Skeletal muscle satellite cell (primary cell): ENCODE results near the gene RHBDF2.

Source experiments
- H3K27me3 ChIP-seq: 2 replicates; pipeline ENCODE4 v1.7.0; 2013; ENCODE audit warnings: low read length; ENCODE audit not compliant: control insufficient read depth, insufficient read depth
- H3K36me3 ChIP-seq: 2 replicates; pipeline ENCODE4 v1.7.0; 2013; ENCODE audit warnings: mild to moderate bottlenecking, control low read depth, low read length; ENCODE audit not compliant: insufficient read depth
- H3K4me1 ChIP-seq: 2 replicates; pipeline ENCODE4 v1.7.0; 2013; ENCODE audit warnings: low read length; ENCODE audit not compliant: control insufficient read depth, insufficient read depth
- H3K4me2 ChIP-seq: 2 replicates; pipeline ENCODE4 v1.7.0; 2013; ENCODE audit warnings: mild to moderate bottlenecking, low read length
- H3K4me3 ChIP-seq: 2 replicates; pipeline ENCODE4 v1.7.0; 2013; ENCODE audit warnings: low read length
- H3K9ac ChIP-seq: 2 replicates; pipeline ENCODE4 v1.7.0; 2013; ENCODE audit warnings: mild to moderate bottlenecking, low read depth, low read length, moderate library complexity
- H3K9me3 ChIP-seq: replicated peaks from 2 replicates; pipeline ENCODE4 v1.7.0; 2013; ENCODE audit warnings: mild to moderate bottlenecking, control low read depth, low read length

The RHBDF2 gene

DNA sequence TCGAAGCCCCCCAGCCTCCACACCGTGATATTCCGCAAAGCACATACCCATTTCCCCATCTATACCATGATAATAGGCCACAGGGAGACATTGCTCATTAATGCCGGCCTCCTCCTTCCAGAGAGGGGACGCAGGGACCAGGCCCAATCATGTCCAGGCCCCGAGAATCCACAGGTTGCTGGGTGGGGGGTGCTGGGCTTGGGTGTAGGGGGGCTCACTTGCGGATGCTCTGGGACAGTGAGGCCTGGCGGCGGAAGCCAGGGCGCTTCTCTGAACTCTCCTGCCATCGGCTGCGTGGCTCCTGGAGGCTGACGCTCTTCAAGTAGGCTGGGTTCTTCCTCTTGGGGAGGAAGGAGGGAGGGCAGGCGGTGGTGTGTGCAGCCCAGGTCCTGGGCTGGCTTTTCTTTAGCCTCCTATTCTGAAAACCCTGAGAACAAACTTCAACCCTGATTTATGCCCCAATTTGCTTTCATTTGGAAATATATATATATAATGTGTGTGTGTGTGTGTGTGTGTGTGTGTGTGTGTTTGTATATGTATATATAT, 21.6 kb downstream of the RHBDF2 start:
- H3K9ac ChIP-seq = no peak overlapping the region

GRCh38 chr17:76478730-76479514, 22.3 kb downstream of the RHBDF2 start:
- Histone ChIP-seq H3K4me2 (no peak overlapping the region), H3K9ac (no peak overlapping the region), H3K27me3 (no peaks in the 10 kb centered on the region), H3K4me1 (no peaks in the 10 kb centered on the region), H3K4me3 (no peak overlapping the region), H3K9me3 (no peaks in the 10 kb centered on the region), H3K36me3 (no peaks in the 10 kb centered on the region)

More for the DNA sequence above, 21.6 kb downstream of the RHBDF2 start:
- peaks cover 3% of the 10 kb centered on the region for H3K4me1 ChIP-seq
- H3K4me2 ChIP-seq = no peak overlapping the region
- no peaks in the 10 kb centered on the region for H3K9me3 ChIP-seq
- H3K36me3 ChIP-seq = no peaks in the 10 kb centered on the region
- H3K4me3 ChIP-seq = no peak overlapping the region
- H3K27me3 ChIP-seq = no peaks in the 10 kb centered on the region

DNA sequence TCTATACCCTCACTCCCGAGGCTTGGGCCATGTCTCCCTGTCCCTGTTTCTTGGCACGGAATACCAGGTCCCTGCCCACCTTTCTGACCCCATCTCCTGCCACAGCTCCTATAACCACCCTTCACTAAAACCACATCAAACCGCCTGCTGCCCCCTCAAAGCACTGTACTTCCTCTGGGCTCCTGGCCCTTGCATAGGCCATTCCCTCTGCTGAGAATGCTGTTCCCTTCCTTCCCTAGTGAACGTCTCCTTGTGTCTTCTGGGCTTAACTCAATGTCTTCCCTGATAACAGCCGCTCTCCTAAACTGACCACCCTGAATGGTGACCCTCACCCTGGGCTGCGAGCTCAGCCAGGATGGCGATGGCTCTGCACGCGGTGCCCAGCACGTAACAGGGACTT, 23.1 kb downstream of the RHBDF2 start:
- Histone ChIP-seq H3K9ac (no peak overlapping the region), H3K4me1 (no peaks in the 10 kb centered on the region), H3K4me2 (no peak overlapping the region), H3K27me3 (no peaks in the 10 kb centered on the region), H3K36me3 (peaks cover 3% of the 10 kb centered on the region), H3K9me3 (no peaks in the 10 kb centered on the region), H3K4me3 (no peak overlapping the region)

DNA sequence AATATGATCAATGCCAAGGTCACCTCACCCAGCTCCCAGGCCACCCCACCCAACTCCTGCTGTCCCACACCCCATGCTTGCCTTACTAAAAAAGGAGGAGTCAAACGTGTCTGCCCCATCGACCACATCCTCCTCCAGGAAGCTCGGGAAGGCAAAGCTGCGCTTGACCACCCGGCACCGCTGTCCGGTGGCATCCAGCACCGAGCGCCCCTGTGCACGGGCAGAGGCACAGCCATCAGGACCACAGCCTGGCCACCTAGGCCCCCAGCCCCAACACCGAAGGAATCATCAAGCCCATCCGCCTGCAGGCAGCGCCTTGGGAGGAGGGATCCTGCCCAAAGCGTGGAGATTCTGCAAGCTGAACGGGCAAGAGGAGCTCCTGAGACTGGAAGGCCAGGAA, 23.6 kb downstream of the RHBDF2 start:
- Histone ChIP-seq H3K36me3 (peaks cover 3% of the 10 kb centered on the region), H3K9ac (no peak overlapping the region), H3K4me2 (no peak overlapping the region), H3K4me1 (no peaks in the 10 kb centered on the region), H3K27me3 (no peaks in the 10 kb centered on the region), H3K4me3 (no peak overlapping the region), H3K9me3 (no peaks in the 10 kb centered on the region)

- Histone ChIP-seq H3K9ac (no peak overlapping the region), H3K9me3 (no peaks in the 10 kb centered on the region), H3K4me2 (no peak overlapping the region), H3K36me3 (peaks cover 9% of the 10 kb centered on the region), H3K4me3 (no peak overlapping the region), H3K27me3 (no peaks in the 10 kb centered on the region), H3K4me1 (no peaks in the 10 kb centered on the region)
These were observed 24.5 kb downstream of the RHBDF2 start for GRCh38 chr17:76476736-76477135.

GRCh38 chr17:76475302-76475701, 25.9 kb downstream of the RHBDF2 start:
- Histone ChIP-seq H3K36me3 (peaks cover 10% of the 10 kb centered on the region), H3K4me2 (no peak overlapping the region), H3K9me3 (no peaks in the 10 kb centered on the region)

DNA sequence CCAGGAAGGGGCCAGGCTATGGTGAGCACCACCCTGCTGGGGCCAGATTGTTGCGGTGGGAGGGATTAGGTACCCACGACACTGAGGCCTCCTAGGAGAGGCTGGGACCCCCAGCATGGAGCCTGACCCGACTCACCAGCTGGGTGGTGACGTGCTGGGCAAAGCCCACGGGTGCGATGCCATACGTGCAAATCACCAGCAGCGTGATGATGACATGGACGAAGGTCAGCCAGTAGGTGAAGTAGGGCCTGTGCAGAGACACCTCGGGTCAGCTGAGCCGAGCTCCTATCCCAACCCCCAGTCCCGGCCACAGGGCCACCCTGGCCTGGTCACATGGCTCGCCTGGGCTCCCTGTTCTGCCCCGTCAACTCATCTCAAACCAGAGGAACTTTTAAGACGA, 26.3 kb downstream of the RHBDF2 start:
- no peak overlapping the region for H3K4me2 ChIP-seq
- no peak overlapping the region for H3K4me3 ChIP-seq
- H3K9me3 ChIP-seq = no peaks in the 10 kb centered on the region
- no peaks in the 10 kb centered on the region for H3K4me1 ChIP-seq
- peaks cover 10% of the 10 kb centered on the region for H3K36me3 ChIP-seq
- no peaks in the 10 kb centered on the region for H3K27me3 ChIP-seq
- no peak overlapping the region for H3K9ac ChIP-seq

More at GRCh38 chr17:76475302-76475701, 25.9 kb downstream of the RHBDF2 start:
- no peaks in the 10 kb centered on the region for H3K27me3 ChIP-seq
- no peak overlapping the region for H3K4me3 ChIP-seq
- no peaks in the 10 kb centered on the region for H3K4me1 ChIP-seq
- H3K9ac ChIP-seq = no peak overlapping the region

DNA sequence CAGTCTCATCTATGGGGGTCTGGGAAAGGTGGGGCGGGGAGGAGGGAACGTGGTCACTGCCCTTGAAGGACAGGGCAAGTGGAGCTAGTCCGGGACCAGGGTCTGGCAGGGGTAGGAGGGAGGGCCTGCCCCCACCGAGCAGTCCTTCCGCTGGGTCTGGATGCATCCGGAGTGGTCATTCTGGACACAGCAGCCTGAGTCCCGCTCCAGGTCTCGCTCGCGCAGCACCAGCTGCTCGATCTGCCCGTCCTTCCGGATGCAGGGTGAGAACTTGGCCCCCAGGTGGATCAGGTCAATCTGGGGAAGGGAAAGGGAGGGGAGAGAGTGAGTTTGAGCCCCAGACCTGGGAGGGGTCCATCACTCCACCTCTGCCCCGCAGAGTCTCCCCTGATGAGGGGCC, 27.0 kb downstream of the RHBDF2 start:
- no peak overlapping the region for H3K4me3 ChIP-seq
- H3K36me3 ChIP-seq = peaks cover 10% of the 10 kb centered on the region
- no peak overlapping the region for H3K9ac ChIP-seq
- H3K4me2 ChIP-seq = no peak overlapping the region
- H3K9me3 ChIP-seq = no peaks in the 10 kb centered on the region
- no peaks in the 10 kb centered on the region for H3K27me3 ChIP-seq
- no peaks in the 10 kb centered on the region for H3K4me1 ChIP-seq

GRCh38 chr17:76473541-76473985, 27.7 kb downstream of the RHBDF2 start:
- H3K4me2 ChIP-seq = no peak overlapping the region
- H3K9ac ChIP-seq = no peak overlapping the region
- H3K36me3 ChIP-seq = peaks cover 10% of the 10 kb centered on the region
- no peaks in the 10 kb centered on the region for H3K27me3 ChIP-seq
- H3K4me3 ChIP-seq = no peak overlapping the region
- H3K4me1 ChIP-seq = no peaks in the 10 kb centered on the region
- no peaks in the 10 kb centered on the region for H3K9me3 ChIP-seq

DNA sequence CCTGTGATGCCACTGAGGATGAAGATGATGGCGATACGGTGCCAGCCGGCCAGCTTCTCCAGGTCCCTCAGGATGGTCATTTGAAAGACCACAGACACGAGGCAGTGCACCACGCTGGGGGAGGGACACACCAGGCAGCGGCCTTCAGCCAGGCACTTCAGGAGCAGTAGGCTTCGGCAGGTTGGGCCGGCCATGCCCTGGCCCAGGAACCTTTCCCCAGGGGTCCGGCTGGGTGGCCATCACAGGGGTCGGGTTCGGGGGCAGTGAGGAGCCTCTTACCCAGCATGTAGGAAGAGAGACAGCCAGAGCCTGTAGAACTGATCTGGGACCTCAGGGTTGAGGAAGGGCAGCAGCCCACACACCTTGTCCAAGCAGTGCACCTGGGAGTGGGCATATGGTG, 28.5 kb downstream of the RHBDF2 start:
- Histone ChIP-seq H3K4me1 (no peaks in the 10 kb centered on the region), H3K4me3 (no peak overlapping the region), H3K36me3 (peaks cover 10% of the 10 kb centered on the region), H3K9me3 (no peaks in the 10 kb centered on the region), H3K27me3 (no peaks in the 10 kb centered on the region), H3K9ac (no peak overlapping the region), H3K4me2 (no peak overlapping the region)

DNA sequence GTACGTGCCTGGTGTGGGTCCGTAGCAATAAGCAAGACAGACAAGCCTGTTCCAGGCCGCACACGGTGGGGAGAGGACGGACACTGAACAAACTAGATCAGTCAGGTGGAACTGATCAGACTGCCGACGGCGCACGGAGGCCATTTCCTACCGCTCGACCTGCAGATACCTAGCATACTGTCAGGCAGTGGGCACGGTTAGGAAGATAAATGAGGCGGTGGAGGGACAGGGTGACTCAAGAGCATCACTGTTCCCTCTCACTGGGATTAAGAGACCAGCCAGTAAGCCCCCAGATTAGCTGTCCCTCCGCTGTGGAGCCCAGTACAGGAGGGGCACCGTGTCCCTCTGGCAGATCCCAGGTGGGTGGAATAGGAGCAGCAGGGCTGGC, 29.0 kb downstream of the RHBDF2 start:
- Histone ChIP-seq H3K4me3 (no peak overlapping the region), H3K4me2 (no peak overlapping the region), H3K9ac (no peak overlapping the region), H3K27me3 (no peaks in the 10 kb centered on the region), H3K9me3 (no peaks in the 10 kb centered on the region), H3K36me3 (peaks cover 10% of the 10 kb centered on the region), H3K4me1 (no peaks in the 10 kb centered on the region)
